HG03175 (cell line): Measurements from ENCODE around the gene MTF2.
"Not testable (repeated sequence)": the region's sequence is repeated elsewhere in the genome, so short reads cannot be mapped to it uniquely, and the experiment has no call there.

ENCODE experiments used
- ATAC-seq: cut with Tn5 transposase; IDR thresholded peaks from one replicate; pipeline ENCODE4 v1.9.1; 2021; ENCODE audit warnings: mild to moderate bottlenecking, moderate library complexity; ENCODE audit not compliant: unreplicated experiment

MTF2 gene

GRCh38 chr1:93078986-93079654, at the start of gene MTF2:
Gene MTF2 (plus strand): TSS chr1:93079283. CDS start chr1:93079527, 244 bp downstream.
- ATAC-seq: peak; percentile 84

DNA sequence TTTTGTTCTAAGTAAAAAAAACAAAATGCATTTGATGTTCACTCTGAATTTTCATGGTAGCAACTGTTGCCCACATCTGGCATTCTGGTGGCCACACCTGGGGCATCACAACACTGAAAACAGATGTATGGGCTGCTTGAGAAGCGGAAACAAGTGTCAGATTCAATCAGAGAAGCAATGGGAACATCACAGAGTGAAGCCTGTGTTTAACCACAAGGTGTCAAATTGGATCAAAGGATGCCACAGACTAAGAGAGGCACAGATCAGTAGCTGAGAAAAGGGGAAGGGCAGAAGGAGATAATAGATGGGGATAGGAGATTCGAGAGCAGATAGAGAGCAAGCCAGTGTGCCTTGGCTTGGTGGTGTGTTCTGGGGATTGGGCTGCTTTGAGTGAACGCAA, 49.8 kb upstream of the MTF2 start:
- no peak for ATAC-seq

- ATAC-seq: not testable (repeated sequence)
Observed at GRCh38 chr1:93030191-93030590, 48.9 kb upstream of the MTF2 start.

DNA sequence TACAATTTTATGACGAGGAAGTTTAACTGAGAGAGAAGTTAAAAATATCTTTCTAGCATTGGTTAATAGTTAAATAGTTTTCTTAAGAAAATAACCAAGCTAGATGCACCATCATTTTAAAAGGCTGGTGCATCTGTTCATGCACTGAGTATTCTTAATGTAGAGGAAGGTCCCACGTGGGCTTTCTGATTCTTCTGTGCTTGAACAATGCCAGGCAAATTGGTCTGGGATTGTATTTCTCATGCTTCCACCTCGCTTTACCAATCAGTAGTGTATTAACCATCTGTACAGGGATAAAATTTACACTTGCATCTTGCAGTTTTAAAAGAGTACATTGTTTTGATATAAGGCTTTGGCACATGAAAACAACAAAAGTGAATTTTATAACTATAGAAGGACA, 47.4 kb upstream of the MTF2 start:
- no peak for ATAC-seq

DNA sequence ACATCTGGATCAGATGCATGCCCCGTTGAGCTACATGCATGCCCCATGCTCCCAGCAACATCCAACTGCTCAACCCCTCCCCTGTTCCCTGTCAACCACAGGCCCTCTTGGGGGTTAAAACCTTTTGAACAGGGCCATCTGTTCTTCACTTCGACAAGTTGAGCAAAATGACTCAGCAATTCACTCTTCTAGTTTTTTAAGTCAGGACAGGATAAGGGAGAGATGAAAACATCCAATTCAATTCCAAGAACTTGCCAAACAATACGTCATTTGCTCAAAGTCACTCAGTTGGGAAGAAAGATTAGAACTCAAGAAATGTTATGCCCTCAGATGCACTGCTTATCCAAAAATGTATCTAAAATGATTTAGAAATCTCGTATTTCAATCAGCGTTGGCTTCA, 46.1 kb upstream of the MTF2 start:
- ATAC-seq: peak; percentile 40

DNA sequence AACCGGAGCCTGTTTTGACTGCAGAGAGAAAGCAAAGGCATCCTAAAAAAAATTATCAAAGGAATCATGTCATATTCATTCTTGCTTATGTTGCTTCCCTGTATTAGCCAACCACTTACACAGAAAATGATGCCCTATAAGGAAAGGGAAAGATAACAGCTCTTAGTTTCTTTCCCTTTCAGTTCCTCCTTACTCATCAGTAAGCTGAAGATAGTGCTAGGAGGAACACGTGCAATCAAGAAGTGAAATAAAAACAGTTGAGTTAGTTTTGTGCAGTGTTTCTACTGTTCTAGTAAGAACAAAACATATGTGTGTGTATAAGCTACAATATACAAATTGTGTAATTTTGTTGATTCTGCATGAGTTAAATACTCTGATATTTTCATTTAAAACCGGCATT, 45.3 kb upstream of the MTF2 start:
- ATAC-seq: peak; percentile 83

DNA sequence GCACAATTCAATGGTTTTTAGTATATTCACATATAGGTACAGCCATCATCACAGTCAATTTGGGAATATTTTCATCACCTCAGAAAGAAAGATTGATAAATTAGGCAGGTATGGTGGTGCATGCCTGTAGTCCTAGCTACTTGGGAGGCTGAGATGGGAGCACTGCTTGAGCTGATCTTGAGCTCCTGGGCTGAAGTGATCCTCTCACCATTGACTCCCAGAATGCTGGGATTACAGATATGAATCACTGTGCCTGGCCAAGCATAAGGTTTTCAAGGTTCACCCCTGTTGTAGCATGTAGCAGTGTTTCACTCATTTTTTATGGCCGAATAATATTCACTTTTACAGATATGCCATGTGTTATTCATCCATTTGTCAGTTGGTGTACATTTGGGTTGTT, 44.7 kb upstream of the MTF2 start:
- no peak for ATAC-seq

- no peak for ATAC-seq
Observed at GRCh38 chr1:93036672-93037071, 42.4 kb upstream of the MTF2 start.

DNA sequence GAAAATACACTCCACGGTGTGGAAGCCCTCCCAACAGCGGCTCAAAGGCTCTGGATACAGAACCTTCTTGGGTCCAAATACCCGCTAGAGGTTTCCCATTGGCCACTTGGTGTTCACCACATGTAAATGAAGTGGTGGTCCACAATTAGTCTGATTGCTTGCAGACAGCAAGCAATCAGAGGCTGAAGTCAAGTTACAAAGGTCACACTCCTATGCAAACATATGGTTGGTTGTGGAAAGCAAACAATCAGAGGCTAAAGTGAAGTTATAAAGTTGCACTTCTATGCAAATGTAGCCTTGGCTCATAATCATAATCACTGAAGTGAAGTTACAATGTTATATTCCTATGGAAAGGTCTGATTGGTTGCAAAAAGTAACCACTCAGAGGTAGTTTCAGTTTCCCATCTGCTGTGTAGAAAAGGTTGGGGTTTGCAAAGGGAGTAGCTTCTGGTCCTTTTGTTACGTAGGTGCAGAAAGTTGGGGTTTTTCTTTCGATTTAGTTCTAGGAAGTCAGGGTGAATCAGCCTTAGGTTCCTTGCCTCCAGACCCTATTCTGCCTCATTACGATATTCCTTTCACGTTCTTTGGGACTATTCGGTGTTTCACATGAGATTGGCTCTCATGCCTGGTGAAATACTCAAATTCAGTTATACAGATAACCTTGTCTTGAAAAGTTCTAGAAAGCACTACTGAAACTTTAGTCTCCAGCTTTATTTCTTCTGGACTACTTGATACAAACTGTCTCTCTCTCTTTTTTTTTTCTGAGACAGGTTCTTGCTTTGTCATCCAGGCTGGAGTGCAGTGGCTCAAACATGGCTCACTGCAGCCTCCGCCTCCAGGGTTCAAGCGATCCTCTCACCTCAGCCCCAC, 36.7 kb upstream of the MTF2 start:
- ATAC-seq: peak; percentile 94

DNA sequence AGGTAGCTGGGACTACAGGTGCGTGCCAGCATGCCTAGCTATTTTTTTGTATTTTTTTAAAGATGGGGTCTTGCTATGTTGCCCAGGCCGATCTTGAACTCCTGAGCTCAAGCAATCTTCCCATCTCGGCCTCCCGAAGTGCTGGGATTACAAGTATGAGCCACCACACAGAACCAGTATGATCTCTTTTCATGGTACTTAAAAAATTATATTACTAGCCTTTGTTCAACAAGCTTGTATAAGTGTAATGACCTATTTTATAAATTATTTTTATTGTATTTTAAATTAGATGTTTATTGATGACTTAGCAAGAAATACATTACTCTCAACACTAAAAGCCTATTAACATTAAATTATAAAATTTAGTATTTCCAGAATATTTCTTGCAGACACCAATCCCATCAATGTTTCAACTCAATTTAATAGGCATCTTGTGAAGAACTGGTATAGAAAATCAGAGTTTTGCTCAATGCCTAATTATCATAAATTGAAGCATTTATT, 36.0 kb upstream of the MTF2 start:
- ATAC-seq: no peak

DNA sequence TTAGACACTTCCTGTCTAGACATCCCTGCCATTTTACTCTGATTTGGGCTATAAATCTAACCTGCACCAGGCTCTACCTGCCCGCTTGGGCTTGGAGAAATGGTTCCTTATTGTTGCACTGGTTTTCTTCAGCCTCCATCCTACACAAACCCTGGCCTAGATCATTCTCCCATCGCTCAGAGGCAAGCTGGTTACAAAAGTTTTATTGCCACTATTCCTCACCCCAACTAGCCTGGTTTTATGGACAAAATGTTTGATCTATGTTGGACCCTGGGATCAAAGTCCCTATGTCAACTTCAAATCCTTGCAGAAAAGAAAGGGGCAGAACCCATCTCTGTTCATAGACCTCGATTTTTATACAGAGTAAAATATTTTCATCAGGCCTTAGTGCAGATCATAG, 31.5 kb upstream of the MTF2 start:
- ATAC-seq: no peak

- no peak for ATAC-seq
Observed at GRCh38 chr1:93051961-93052360, 27.1 kb upstream of the MTF2 start.

GRCh38 chr1:93056214-93056613, 22.9 kb upstream of the MTF2 start:
- ATAC-seq: no peak

GRCh38 chr1:93056649-93057048, 22.4 kb upstream of the MTF2 start:
- no peak for ATAC-seq

- peak; percentile 55 for ATAC-seq
Observed at GRCh38 chr1:93061895-93062792, 16.9 kb upstream of the MTF2 start.

- ATAC-seq: no peak
Observed at GRCh38 chr1:93076268-93076667, 2.8 kb upstream of the MTF2 start.

DNA sequence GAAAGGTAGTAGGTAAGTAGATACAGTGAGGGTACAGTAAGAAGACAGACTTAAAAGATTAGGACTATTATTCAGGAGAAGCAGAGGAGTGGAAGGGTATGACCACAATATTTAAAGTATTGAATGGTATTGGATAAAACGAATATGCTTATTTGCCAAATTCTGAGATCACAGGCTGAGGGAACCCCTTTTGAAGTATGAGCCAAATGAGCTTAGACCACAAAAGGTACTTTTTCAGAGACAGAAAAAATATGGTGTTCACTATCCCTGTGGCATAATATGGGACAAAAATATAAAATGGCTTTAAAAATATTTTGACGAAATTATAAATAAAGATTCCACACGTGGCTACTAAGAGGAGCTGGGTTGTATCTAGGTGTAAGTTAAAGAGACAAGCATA, 880 bp upstream of the MTF2 start:
- ATAC-seq: no peak

GRCh38 chr1:93078638-93078985, 471 bp upstream of the MTF2 start:
- no peak for ATAC-seq

DNA sequence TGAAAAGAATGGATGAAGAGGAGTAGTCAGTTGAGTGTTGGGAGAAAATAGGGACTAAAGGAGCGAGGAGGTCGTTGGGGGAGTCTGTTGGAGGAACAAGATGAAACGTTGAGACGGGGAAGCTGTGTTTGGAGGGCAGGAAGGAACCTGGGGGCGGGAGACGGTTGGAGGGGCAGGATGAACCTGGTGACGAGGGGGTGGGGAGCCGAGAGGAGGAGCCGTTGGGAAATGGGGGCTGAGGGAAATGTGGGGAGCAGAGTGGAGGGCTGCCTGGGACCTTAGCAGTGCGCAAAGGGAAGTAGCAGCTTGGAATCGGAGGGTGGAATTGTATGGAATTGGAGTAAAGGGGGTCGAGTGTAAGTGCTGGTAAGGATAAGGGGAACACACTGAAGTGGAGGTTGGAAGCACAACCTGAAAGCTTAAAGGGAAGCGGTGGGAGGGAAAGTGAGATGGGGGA, 630 bp downstream of the MTF2 start:
- ATAC-seq: no peak

DNA sequence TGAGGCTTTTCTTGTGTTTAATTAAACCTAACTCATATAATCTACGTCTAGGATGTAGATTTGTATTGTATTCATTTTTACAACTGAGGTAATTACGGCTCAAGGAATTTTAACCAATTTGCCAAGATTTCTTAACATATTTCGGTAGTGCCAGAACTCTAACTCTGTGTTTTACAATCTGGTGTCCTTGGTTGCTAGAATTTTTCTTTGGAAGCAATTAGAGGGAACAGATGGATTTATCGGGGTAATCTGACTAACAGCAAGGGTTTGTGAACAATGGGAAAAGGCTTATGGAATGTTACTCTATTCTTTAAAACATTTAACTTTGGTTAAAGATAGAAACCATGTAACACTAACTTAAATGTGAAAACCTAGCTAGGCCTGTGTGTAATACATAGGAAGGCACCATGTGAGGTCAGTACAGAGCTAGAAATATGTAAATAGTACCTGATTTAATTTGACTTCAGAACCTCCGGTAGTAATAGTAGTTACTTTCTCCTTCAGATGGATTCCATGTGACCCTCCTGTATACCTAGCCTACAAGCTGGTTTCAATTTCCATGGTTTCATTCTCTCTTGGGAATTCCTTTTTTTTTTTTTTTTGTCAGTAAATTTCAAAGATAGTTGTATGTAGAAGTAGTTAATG, 1.2 kb downstream of the MTF2 start:
- ATAC-seq: peak; percentile 74

- ATAC-seq: no peak
Observed at GRCh38 chr1:93081716-93082115, 2.6 kb downstream of the MTF2 start.
